HG03064 (cell line): Measurements from ENCODE around the gene SNX13.
"Not testable (repeated sequence)": the region's sequence is repeated elsewhere in the genome, so short reads cannot be mapped to it uniquely, and the experiment has no call there.

ENCODE experiments used
- ATAC-seq: cut with Tn5 transposase; IDR thresholded peaks from one replicate; pipeline ENCODE4 v1.9.1; 2021; ENCODE audit warnings: low read depth; ENCODE audit not compliant: unreplicated experiment

The SNX13 gene

GRCh38 chr7:17855202-17855601 lies 85.1 kb downstream of the SNX13 start:
- ATAC-seq: no peak

- ATAC-seq: no peak
Measured at GRCh38 chr7:17854261-17855047, 85.8 kb downstream of the SNX13 start.

- ATAC-seq: no peak
Measured at GRCh38 chr7:17852361-17852760, 87.9 kb downstream of the SNX13 start.

DNA sequence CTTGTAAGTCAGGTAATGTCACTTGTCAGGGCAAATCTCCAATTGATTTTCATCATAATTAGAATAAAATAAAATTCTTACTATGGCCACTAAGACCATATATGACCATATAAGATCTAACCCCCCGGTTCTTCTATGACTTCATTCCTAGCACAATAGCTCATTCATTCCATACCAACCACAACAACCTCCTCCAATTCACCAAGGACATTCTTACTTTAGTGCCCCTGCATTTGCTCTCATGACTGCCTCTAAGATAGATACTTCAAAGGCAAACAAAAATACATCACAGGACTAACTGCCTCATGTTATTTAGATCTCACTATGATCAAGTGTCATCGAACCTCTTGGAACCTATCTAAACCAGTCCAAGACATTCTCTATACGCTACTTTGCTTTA lies 90.8 kb downstream of the SNX13 start:
- ATAC-seq: no peak

DNA sequence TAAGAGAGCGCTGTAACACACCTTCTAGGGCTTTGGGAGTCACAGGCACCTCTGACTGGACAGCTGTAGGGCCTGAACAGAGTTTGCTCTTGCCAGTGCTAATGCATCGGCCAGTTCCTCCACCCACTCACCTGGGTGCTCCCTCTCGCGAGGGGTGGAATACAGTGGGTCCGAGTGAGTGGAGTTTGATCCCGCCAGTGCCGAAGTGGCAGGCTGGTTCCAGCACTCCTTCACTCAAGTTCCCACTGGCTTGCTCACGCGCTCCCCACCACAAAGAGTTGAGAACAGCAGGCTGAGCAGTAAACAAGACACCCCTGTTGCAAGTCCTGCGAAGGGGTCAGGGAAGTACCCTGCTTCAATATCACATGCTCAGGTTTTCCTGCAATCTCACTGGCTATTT lies 91.8 kb downstream of the SNX13 start:
- ATAC-seq: no peak

- no peak for ATAC-seq
Measured at GRCh38 chr7:17846935-17847334, 93.4 kb downstream of the SNX13 start.

DNA sequence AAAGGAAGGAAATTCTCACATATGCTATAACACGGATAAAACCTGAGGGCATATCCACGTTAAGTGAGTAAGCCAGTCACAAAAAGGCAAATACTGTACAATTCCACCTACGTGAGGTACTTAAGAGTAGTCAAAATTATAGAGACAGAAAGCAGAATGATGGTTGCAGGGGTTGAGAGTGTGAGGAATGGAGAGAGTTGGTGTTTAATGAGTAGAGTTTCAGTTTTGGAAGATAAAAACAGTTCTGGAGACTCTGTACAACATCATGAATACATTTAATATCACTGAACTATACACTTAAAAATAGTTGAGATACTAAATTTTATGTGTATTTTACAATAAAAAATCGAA lies 95.1 kb downstream of the SNX13 start:
- ATAC-seq: no peak

DNA sequence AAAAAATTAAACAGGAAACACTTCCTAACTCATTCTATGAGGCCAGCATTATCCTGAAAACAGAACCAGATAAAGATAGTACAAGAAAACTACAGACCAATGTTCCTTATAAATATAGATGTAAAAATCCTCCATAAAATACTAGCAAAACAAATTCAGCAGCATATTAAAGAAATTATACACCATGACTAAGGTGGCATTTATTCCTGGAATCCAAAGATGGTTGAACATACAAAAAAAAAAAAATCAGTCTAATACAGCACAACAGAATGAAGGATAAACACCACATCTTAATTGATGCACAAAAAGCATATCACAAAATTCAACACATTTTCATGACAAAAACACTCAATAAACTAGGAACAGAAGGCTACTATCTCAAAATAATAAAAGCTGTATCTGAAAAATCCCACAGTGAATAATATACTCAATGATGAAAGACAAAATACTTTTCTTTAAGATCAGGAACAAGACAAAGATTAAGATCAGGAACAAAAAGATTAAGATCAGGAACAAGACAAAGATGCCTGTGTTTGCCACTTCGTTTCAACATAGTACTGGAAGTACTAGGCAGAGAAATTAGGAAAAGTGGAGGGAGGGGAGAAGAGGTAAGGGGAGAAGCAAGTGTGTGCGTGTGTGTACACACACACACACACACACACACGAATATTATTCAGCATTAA lies 95.6 kb downstream of the SNX13 start:
- ATAC-seq: no peak

DNA sequence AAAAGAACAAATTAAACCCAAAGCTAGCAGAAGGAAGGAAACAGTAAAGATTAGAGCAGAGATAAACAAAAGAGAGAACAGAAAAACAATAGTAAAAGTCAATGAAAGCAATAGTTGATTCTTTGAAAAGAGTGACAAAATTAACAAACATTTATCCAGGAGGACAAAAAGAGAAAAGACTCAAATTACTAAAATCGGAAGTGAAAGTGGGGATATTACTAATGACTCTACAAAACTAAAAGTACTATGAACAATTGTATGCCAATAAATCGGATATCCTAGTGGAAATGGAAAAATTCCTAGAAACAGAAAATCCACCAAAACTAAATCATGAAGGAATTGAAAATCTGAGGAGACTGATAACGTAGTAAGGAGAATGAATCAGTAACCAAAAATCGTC lies 96.3 kb downstream of the SNX13 start:
- ATAC-seq: no peak

- ATAC-seq: no peak
Measured at GRCh38 chr7:17843041-17843440, 97.3 kb downstream of the SNX13 start.

- ATAC-seq: no peak
Measured at GRCh38 chr7:17832820-17833355, 107.4 kb downstream of the SNX13 start.

DNA sequence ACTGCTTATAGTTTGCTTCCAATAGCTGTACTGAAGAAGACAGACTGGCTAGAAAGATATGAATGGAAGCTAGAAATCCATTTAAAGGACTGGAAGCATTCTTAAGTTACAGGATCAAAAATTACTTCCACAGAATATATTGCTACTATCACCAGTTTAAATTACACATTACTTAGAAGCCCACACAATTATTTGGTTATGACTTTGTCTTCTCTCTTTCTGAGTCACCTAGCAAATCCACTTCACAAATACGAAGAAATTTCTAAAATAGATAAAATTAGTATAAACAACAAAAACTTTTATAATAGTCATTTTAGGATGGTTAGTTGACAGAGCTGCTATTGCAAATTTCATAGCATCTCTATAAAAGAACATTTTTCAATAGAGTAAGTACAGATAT lies 108.1 kb downstream of the SNX13 start:
- ATAC-seq: no peak

DNA sequence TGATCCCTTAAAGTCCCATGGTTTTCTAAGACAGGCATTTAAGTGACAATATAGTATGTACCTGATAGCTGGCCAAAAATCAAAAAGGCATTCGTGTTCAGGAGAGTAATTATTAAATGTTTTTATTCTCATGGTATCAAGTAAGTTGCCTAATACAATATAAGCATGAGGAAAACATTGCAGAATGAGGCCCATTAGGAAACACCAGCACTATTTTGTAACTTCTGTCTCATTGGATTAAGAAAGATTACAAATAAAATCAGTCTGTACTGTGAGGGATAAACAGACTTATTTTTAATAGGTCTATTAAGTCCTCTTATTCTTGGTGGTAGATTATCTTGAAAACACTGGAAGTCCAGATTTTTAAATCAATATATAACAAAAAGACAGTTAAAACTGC lies 110.1 kb downstream of the SNX13 start:
- no peak for ATAC-seq

DNA sequence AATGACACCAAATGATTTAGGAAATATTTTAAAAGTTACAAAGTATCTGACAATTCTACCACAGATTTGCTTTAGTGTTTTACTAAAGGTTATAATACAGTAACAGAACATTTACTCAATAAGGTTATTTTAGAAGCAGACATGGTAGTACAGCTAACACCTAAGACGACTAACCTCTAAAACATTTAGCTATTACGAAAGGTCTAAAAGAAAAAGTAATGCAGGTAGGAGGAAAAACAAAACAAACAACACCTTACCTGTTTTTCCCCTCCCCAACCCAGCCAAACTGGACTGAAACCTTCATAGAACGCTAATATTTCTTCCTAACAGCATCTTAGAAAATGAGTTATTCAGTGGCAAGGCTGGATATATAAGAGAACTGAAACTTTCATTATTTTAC lies 111.3 kb downstream of the SNX13 start:
- ATAC-seq: no peak

GRCh38 chr7:17822547-17823173 lies 117.6 kb downstream of the SNX13 start:
- ATAC-seq: no peak

DNA sequence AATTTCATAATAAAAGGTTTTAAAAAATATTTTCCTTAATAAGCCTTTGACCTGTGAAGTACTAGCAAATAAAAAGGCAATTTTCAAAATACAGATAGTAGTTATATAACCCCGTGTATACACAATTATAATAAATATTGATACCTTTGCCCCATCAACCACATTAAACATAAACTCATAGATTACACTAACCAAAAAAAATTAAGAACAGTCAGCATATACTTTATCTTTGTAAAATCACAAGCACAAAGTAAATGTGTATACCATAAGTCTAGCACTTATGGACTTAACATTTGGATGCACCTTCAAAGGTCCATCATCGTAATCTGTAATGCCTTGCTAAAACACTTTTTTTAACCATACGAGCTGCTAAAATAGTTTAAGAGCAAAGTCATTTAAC lies 123.4 kb downstream of the SNX13 start:
- no peak for ATAC-seq

DNA sequence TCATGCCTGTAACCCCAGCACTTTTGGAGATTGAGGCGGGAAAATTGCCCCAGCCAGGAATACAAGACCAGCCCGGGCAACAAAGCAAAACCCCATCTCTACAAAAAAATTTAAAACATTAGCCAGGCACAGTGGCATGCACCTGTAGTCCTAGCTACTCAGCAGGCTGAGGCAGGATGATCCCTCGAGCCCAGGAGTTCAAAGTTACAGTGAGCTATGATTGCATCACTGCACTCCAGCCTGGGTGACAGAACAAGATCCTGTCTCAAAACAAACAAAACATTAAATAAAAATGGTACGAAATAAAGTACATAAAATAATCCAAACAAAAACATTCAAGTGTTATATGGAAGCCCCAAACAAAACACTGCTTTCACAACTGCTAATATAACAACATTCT lies 125.0 kb downstream of the SNX13 start:
- ATAC-seq: no peak

DNA sequence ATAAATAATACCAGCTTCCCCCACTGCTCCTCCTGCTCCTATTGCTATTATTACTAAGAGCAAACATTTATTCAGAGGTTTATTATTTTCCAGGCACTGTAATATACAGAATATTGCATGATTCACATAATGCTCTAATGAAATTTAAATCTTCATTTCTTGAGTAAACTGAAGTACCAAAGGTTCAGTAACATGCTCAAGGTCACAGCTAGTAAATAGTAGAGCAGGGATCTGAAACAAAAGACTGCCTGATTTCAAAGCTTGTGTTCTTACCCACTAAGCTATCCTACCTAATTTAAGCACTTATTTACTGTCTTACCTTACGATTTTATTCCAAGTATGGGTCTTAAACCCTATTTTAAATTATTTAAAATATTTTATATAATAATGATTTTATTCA lies 126.2 kb downstream of the SNX13 start:
- no peak for ATAC-seq

DNA sequence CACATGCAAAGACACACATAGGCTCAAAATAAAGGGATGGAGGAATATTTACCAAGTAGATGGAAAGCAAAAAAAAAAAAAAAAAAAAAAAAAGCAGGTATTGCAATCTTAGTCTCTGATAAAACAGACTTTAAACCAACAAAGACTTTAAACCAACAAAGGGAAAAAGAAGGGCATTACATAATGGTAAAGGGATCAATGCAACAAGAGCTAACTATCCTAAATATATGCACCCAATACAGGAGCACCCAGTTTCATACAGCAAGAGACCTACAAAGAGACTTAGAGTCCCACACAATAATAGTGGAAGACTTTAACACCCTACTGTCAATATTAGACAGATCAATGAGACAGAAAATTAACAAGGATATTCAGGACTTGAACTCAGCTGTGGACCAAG lies 131.1 kb downstream of the SNX13 start:
- ATAC-seq: not testable (repeated sequence)

- ATAC-seq: no peak
Measured at GRCh38 chr7:17807242-17807641, 133.1 kb downstream of the SNX13 start.

DNA sequence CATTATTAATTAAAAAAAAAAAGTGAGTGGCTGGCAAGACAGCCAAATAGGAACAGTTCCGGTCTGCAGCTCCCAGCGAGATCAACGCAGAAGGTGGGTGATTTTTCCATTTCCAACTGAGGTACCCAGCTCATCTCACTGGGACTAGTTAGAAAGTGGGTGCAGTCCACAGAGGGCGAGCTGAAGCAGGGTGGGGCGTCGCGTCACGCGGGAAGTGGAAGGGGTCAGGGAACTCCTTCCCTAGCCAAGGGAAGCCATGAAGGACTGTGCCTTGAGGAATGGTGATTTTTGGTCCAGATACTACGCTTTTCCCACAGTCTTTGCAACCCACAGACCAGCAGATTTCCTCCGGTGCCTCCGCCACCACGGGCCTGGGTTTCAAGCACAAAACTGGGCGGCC lies 133.7 kb downstream of the SNX13 start:
- ATAC-seq: no peak

DNA sequence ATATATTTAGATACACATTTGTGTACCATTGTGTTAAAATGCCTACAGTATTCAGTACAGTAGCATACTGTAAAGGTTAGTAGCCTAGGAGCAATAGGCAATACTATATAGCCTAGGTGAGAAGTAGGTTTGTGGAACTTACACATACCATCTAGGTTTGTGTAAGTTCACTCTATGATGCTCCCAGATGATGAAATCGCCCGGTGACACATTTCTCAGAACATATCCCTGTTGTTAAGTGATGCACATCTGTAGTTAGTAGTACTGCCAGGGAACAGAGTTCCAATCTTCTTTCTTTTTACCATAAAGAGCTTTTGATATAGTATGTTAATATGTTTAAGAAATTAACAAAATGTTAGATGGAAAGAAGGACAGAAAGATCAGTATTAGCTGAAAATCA lies 138.2 kb downstream of the SNX13 start:
- ATAC-seq: no peak
